H1 (cell line): ENCODE results near the gene GRHL3. TPM values are rescaled to one million over a fixed set of nuclear protein-coding genes. Genes with fewer than 3 reads are reported as not detected.

Source experiments
- BCL11A ChIP-seq, 2 experiments: IDR thresholded peaks; one replicate each; pipeline ENCODE4 v1.6.1; 2011; ENCODE audit warnings: low read depth in 2 of 2, low read length in 2 of 2, mild to moderate bottlenecking in 2 of 2
- CBX5 ChIP-seq: fragments of 300-800, 300-1000 bp; sonication (generic); IDR thresholded peaks from 2 replicates; pipeline ENCODE4 v1.7.1; 2016; ENCODE audit warnings: antibody characterized with exemption, low read length, low read depth
- GTF2F1 ChIP-seq: IDR thresholded peaks from 2 replicates; pipeline ENCODE4 v1.6.1; 2012; ENCODE audit warnings: low read depth, low read length, improper control_type of control experiment, borderline replicate concordance
- KDM4A ChIP-seq: IDR thresholded peaks from one replicate; pipeline ENCODE4 v1.7.1; 2012; ENCODE audit warnings: low read depth, mild to moderate bottlenecking, moderate library complexity, low read length, inconsistent platforms; ENCODE audit not compliant: severe bottlenecking
- POLR2AphosphoS5 ChIP-seq: IDR thresholded peaks from 2 replicates; pipeline ENCODE4 v1.6.1; 2011; ENCODE audit warnings: low read depth, low read length
- RAD21 ChIP-seq, 2 experiments: IDR thresholded peaks in 1 of 2; conservative IDR thresholded peaks in 1 of 2; 2 replicates each; pipeline ENCODE4 v1.6.1; 2011; ENCODE audit warnings: low read depth in 2 of 2, low read length in 2 of 2, improper control_type of control experiment in 1 of 2, inconsistent platforms in 1 of 2, mild to moderate bottlenecking in 1 of 2, moderate library complexity in 1 of 2
- SAP30 ChIP-seq: fragments of 300-600 bp; sonication (generic); IDR thresholded peaks from 2 replicates; pipeline ENCODE4 v1.7.1; 2012; ENCODE audit warnings: low read length, moderate library complexity, mild to moderate bottlenecking, inconsistent platforms; ENCODE audit not compliant: insufficient read depth, insufficient replicate concordance
- SIX5 ChIP-seq: IDR thresholded peaks from 2 replicates; pipeline ENCODE4 v1.6.1; 2011; ENCODE audit warnings: mild to moderate bottlenecking, low read depth, low read length
- TCF12 ChIP-seq: IDR thresholded peaks from 2 replicates; pipeline ENCODE4 v1.6.1; 2011; ENCODE audit warnings: low read depth, mild to moderate bottlenecking, low read length
- YY1 ChIP-seq: IDR thresholded peaks from 2 replicates; pipeline ENCODE4 v1.6.1; 2011; ENCODE audit warnings: low read depth, mild to moderate bottlenecking, low read length
- polyA plus RNA-seq, 7 experiments: library from polyadenylated mRNA; depleted of rRNA in 3 of 7; stranded (reverse) in 5 of 7; unstranded in 2 of 7; fragments of >200 nt in 5 of 7; fragments of 200-250 nt in 2 of 7; gene quantifications; 1 replicate in 5 of 7; 2 replicates in 1 of 7; 4 replicates in 1 of 7; pipeline versions ENCODE4 v1.2.1 to v1.2.3, GENCODE V29; 2011 to 2013; ENCODE audit warnings: missing spikeins in 2 of 7, mixed read lengths in 2 of 7
- total RNA-seq: library from RNA; stranded (reverse); fragmentation: NEBNext Ultra II Directional; extraction: Animal tissue kit (Norgen Biotek cat#: 25700); gene quantifications from 2 replicates; pipeline ENCODE4 v1.2.1, GENCODE V29; 2021
- TF ChIP-seq, protein P1 (sequence below): IDR thresholded peaks from 2 replicates; pipeline ENCODE4 v1.6.1; 2012; ENCODE audit warnings: low read length, inconsistent platforms

GRHL3 gene
- total and polyA plus RNA-seq, 2 of the 8 experiments (the other 6 are each of a cell fraction or from before 2014, with no cell fraction given), result 0.80 to 1.8 TPM

GRCh38 chr1:24391882-24392603 is 72.9 kb downstream of the GRHL3 start (continued):
- TF ChIP-seq KDM4A (no peak), RAD21 (IDR thresholded peaks at IDR 0.05 in 1 of 2, conservative IDR thresholded peaks at IDR 0.05 in 1 of 2; ENCODE audit: low read depth in 2 of 2, low read length in 2 of 2) (peak; percentile 92 to 97), YY1 (peak; percentile 20; the same call in 1 of the 2 replicates), CBX5 (no peak), GTF2F1 (no peak), SAP30 (no peak), POLR2AphosphoS5 (no peak), SIX5 (0 out of 2 replicates have a peak, but pooled peaks have one; percentile 1), BCL11A (IDR thresholded peaks at IDR 0.05; ENCODE audit: low read depth in 2 of 2, low read length in 2 of 2) (no peak), TCF12 (no peak)
- TF ChIP-seq, protein P1, sequence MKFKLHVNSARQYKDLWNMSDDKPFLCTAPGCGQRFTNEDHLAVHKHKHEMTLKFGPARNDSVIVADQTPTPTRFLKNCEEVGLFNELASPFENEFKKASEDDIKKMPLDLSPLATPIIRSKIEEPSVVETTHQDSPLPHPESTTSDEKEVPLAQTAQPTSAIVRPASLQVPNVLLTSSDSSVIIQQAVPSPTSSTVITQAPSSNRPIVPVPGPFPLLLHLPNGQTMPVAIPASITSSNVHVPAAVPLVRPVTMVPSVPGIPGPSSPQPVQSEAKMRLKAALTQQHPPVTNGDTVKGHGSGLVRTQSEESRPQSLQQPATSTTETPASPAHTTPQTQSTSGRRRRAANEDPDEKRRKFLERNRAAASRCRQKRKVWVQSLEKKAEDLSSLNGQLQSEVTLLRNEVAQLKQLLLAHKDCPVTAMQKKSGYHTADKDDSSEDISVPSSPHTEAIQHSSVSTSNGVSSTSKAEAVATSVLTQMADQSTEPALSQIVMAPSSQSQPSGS, result no peak
